HG02642 (cell line): Measurements from ENCODE around the gene TSPAN17.
A peak's percentile ranks its signal among the peaks of the same experiment; 100 is the strongest.

Experiments used
- ATAC-seq: cut with Tn5 transposase; IDR thresholded peaks from one replicate; pipeline ENCODE4 v1.9.1; 2021; ENCODE audit warnings: mild to moderate bottlenecking; ENCODE audit not compliant: unreplicated experiment, poor library complexity

The TSPAN17 gene

GRCh38 chr5:176675676-176676360, 28.5 kb downstream of the TSPAN17 start:
- ATAC-seq = no peak

DNA sequence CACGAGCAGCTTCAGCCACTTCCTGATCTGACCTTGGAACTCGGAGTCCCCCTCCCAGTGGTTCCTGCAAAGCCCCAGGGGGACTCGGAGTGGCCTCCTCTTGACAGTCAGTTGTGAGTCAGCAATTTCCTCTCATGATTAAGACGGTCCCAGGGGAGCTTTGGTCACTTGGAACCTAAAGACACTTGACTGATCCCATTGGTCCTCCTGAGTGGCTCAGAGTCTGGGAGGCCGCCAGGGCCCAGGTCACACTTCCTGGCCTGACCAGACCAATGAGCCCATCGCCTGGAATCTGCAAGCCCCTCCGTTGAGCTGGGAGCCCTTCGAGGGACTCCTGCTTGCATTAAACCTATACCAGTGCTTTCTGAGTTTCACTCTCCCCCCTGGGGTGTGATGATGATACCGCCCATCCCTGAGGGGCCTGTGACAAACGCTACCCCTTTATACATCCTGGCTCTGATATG, 29.1 kb downstream of the TSPAN17 start:
- ATAC-seq = peak; percentile 58

DNA sequence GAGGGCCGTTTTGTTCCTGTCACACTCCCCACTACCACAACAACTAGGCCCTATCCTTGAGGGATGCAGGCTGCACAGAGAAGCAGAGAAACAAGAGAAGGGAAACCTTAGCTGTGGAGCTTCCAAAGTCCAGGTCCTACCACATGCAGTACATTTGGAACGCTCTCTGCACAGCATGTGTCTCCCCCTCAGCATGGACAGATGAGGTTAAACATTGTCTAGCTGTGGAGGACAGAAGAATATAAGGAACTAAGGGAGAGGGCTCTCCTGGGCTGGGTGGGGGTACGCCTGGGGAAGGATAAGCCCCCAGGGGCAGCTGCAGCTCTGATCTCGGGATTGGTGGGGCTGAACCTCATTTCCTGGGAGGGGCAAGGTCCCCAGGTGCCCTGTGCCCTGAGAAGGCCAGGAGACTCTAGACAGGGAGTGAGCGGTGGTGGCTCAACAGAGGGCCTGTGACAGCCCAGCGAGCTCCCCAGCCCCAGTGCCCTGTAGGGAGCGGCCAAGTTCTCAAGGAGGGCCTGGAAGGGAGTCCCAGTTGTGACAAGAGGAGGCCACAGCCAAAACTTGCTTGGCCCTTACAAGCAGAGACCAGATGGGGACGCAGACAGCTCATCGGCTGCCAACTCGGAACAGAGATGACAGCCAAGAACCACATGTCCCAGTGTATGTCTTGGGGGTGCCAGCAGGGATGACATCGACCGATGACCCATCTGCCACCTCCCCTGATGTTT, 30.1 kb downstream of the TSPAN17 start:
- ATAC-seq = no peak

- ATAC-seq = no peak
These were observed 31.3 kb downstream of the TSPAN17 start for GRCh38 chr5:176678584-176678983.

GRCh38 chr5:176679365-176680225, 32.3 kb downstream of the TSPAN17 start:
- no peak for ATAC-seq

DNA sequence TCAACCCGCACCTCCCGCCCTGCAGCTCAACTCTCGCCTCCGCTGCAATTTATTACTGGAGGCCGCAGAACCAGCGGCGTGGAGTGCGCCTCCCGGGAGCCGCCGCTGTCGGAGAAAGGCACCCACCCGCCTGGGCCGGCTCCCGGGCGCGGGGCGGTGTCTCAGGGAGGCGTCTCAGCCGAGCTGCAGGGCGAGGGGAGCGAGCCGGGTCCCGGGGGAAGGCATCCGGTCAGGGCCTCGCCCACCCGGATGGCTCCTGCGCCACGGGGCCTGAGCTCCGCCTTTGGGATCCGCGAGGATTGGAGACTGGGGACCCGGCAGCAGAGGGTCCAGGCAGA, 32.9 kb downstream of the TSPAN17 start:
- no peak for ATAC-seq

DNA sequence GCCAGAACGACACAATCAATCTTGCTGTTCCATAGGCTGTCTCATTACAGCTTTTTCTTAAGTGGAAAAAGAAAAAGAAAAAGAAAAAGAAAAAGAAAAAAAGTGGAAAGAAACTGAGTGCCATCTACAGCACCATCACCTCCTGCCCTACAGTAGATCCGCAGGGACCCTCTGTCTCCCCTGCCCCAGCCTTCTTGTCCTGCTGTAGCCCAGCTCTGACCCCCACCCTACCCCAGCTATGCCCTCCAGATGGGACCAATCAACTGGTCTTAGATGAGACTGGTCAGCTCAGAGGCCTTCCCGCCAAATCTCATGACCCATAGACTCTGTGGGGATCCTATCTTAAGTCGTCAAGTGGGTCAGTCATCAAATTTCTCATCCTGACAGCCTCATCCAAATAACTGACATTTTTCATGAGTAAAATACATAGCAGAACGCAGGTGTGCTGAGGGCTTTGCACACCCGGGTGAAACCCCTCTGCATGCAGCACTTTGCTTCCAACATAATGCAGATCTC, 34.8 kb downstream of the TSPAN17 start:
- no peak for ATAC-seq

DNA sequence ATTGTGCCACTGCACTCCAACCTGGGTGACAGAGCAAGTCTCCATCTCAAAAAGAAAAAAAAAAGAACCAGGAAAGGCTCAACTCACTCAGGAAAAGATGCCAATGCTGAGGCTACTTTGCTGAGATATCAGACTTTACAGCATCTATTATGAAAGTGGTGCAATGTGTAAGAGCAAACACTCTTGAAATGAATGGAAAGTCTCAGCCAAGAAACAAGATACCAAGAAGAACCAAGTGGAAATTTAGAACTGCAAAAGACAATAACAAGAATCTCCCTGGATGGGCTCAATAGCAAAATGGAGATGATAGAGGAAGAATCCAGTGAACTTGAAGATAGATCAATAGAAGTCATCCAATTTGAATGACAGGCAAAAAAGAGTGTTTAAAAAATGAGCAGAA, 37.7 kb downstream of the TSPAN17 start:
- no peak for ATAC-seq

DNA sequence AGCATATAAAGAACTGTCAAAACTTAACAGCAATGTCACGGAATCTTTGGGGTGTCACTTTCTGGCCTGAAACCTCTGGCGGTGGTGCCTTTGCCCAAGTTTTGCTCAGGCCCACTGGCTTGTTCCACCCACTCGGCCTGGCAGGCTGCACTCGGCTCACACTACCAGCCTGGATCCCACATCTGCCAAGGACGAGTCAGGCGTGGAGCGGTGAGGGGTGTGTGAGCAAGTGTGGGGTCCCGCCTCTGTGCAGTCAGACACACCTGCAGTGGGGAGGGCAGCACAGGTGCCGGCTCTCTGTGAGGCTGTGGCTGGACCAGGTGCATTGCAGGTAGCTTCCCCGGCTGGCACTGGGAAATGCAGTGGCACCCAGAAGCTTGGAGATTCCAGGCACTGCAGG, 40.0 kb downstream of the TSPAN17 start:
- no peak for ATAC-seq

GRCh38 chr5:176687881-176688280, 40.6 kb downstream of the TSPAN17 start:
- ATAC-seq = no peak

DNA sequence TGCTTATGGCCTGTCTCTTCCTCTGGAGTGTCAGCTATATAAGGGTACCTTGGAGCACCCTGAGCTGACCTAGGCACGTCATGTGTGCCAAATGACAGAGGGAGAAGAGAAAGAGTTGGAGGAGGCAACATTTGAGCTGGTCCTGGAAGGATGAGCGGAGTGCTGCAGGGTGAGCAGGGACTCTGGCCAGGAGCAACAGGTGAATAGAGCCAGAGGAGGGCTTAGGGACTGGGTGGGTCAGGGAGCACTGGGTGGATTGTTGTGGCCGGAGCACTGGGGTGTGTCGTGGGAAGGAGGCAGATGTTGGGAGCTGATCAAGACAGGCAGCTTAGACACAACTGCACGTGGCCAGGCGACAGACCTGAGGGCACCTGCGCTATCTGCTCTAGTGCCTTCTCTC, 43.6 kb downstream of the TSPAN17 start:
- no peak for ATAC-seq

DNA sequence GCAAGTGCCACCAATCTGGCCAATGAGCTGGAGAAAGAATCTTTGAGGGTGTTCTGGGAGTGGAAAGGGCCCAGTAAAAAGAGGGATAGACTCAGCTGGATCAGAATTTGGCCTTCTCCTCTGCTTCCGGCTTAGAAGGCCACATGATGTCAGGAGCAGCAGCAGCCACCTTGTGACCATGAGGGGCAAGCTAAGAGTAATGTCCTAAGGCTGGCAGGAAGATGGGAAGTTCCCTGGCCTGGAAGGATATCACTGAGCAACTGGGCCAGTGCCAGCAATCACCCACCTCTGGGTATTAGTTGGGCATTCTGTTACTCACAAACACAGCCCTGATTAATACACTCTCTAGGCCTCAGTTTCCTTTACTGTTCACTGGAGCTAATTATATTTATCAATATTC, 44.2 kb downstream of the TSPAN17 start:
- ATAC-seq = no peak

DNA sequence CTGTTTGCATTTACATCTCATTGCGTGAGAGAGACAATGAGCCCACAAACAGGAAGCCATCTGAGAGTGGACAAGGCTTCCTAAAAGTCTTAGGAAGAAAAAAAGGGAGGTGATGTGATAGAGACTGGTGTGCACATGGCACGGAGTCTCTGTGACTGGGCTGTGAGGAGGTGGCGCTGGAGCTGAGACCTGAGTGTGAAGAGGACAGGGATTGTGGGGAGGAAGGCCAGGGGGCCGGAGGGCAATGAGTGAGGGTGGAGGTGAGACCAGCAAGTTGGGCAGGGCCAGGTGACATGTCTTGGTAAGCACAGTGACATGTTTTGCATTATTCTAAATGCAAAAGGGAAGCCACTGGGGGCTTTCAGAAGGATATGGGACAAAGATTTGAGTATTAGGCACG, 45.0 kb downstream of the TSPAN17 start:
- ATAC-seq = no peak

GRCh38 chr5:176692839-176693476, 45.7 kb downstream of the TSPAN17 start:
- no peak for ATAC-seq

DNA sequence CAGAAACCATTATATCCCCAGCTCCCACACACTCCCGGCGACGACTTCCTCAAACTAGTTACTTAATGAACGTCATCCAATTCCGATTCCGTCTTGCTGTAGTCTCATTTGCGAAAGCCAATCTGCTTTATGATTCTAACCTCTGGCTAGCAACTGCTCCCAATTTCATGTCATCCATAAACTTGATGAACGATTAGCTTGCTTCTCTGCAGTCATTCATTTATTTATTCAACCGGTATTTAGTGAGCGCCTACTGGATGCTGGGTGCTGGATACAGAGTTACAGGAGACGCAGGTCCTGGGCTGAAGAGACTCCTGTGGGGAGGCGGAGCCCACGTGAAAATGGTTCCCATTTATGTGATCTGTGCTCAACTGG, 46.2 kb downstream of the TSPAN17 start:
- ATAC-seq = no peak

- no peak for ATAC-seq
These were observed 46.9 kb downstream of the TSPAN17 start for GRCh38 chr5:176694146-176694545.

- ATAC-seq = no peak
These were observed 47.3 kb downstream of the TSPAN17 start for GRCh38 chr5:176694631-176695030.

DNA sequence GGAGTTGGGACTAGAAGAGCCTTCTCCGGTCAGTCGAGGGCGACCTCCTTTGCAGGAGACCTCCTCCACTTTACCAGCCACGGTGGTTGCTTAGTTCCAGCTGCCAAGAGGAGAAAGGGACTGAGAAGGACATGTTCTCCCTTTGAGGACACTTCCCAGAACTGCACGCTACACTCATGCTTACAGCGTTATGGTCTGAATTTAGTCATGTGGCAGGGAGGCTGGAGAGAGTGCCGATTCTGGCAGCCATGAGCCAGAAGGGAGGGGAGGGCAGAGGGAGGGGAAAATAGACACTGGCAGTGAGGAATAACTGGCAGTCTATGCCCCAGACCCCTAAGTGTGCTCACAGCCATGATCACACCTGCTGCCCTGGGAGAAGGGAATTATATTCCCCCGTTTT, 47.8 kb downstream of the TSPAN17 start:
- no peak for ATAC-seq

GRCh38 chr5:176697267-176697933, 50.1 kb downstream of the TSPAN17 start:
- no peak for ATAC-seq

DNA sequence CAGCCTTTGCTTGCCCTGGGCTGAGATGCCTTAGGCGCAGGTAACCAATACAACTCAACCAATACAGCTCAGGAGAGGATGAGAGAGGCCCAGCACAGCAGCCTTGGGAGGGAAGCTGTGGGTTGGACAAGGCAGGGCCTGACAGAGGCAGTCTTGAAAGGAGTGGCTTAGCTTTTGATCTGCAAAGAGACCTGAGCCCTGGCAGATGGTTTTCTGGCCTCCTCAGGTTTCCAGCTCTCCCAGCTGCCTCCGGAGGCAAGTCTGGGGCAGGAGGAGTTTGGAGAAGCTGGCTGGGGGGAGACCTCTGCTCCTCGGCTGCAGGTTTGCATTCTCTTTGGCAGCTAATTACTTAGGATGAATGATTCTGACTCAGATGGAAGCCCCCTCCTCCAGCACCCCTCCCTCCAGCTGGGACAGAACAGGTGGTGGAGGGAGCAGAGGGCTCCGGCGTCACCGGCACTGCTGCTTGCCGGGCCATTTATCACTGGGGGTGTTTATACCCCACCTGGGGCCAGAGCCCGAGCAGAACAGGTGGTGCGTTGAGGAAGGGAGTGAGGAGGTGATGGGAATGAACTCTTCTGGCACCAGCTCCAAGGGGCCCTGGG, 50.8 kb downstream of the TSPAN17 start:
- ATAC-seq = no peak
